ENCODE data around the gene TRIM63. TPM values are rescaled to one million over a fixed set of nuclear protein-coding genes. Genes with fewer than 3 reads are reported as not detected.

Gene TRIM63
- total and polyA plus RNA-seq, 9 of the 15 experiments (the other 6 are each of a cell fraction or from before 2014, with no cell fraction given) = 0.08 to 0.57 (median 0.36) TPM

- TF ChIP-seq TFE3 (CRISPR knock-in tag; IDR thresholded peaks at IDR 0.05) (0 out of 2 replicates have a peak, but pooled peaks have one; percentile 4), THRB (CRISPR knock-in tag; conservative IDR thresholded peaks at IDR 0.05) (no peak), ZNF785 (CRISPR knock-in tag; IDR thresholded peaks at IDR 0.05) (0 out of 2 replicates have a peak, but pooled peaks have one; percentile 35), E2F3 (CRISPR knock-in tag; IDR thresholded peaks at IDR 0.05) (0 out of 2 replicates have a peak, but pooled peaks have one; percentile 22), ZNF133 (CRISPR knock-in tag; IDR thresholded peaks at IDR 0.05) (peak; percentile 51; the same call in 1 of the 2 replicates), KDM4B (IDR thresholded peaks at IDR 0.05; ENCODE audit: borderline replicate concordance in 2 of 2, low read depth in 1 of 2) (peak in 1 of 2 experiments; percentile 49; a peak in 1 of 4 replicates), GTF2F1 (IDR thresholded peaks at IDR 0.05; ENCODE audit: low read depth, low read length) (no peak), ZNF408 (CRISPR knock-in tag; IDR thresholded peaks at IDR 0.05; ENCODE audit: low read depth) (no peak), RREB1 (CRISPR knock-in tag; IDR thresholded peaks at IDR 0.05) (no peak), KDM5B (IDR thresholded peaks at IDR 0.05; ENCODE audit: insufficient replicate concordance, low read depth, low read length) (peak; percentile 39), ZNF175 (CRISPR knock-in tag; IDR thresholded peaks at IDR 0.05; ENCODE audit: low read depth) (0 out of 2 replicates have a peak, but pooled peaks have one; percentile 4), ZZZ3 (IDR thresholded peaks at IDR 0.05) (no peak), SUPT5H (IDR thresholded peaks at IDR 0.05) (no peak), CREB3L1 (IDR thresholded peaks at IDR 0.05; ENCODE audit: borderline replicate concordance, low read depth) (no peak), ATF3 (IDR thresholded peaks at IDR 0.05) (no peak), ATF3 (CRISPR knock-in tag; conservative IDR thresholded peaks at IDR 0.05) (0 out of 2 replicates have a peak, but pooled peaks have one; percentile 21)
Observed at GRCh38 chr1:26094076-26094669, 26.7 kb upstream of the TRIM63 start (continued).
